Measurements from ENCODE around the gene PEPD. TPM values are rescaled to one million over a fixed set of nuclear protein-coding genes. Genes with fewer than 3 reads are reported as not detected.

PEPD gene
- total and polyA plus RNA-seq, 4 donors, result 37.3 to 211 (median 117) TPM

GRCh38 chr19:33426621-33427361 is 94.8 kb downstream of the PEPD start:
- Histone ChIP-seq H3K4me3 (ENCODE audit: low read depth in 1 of 3, low read length in 3 of 3) (no peak overlapping the region), H3K36me3 (ENCODE audit: control insufficient read depth in 4 of 4, insufficient read depth in 3 of 4, low read depth in 1 of 4, low read length in 3 of 4) (peaks cover 0 to 6% (median 1%) of the 10 kb centered on the region in 4 donors), H3K9ac (ENCODE audit: low read depth in 1 of 2, low read length in 2 of 2) (no peak overlapping the region), H3K27ac (ENCODE audit: low read depth in 1 of 2, low read length in 2 of 2) (no peak overlapping the region), H3K27me3 (ENCODE audit: control insufficient read depth in 4 of 4, insufficient read depth in 4 of 4, low read length in 3 of 4) (no peaks in the 10 kb centered on the region), H3K4me1 (ENCODE audit: control insufficient read depth in 4 of 4, insufficient read depth in 4 of 4, low read length in 3 of 4) (no peaks in the 10 kb centered on the region), H3K9me3 (ENCODE audit: control insufficient read depth in 4 of 4, low read length in 3 of 4) (no peaks in the 10 kb centered on the region)
- TF ChIP-seq ZBTB33 (IDR thresholded peaks at IDR 0.05) (no peak), HNF4A (conservative IDR thresholded peaks at IDR 0.05) (no peak)
- DNase-seq (ENCODE audit: low spot score), result no peak
- WGBS, result 92% methylated on average over 24 of the region's 24 CpGs

- no peaks in the 10 kb centered on the region for H3K4me1 ChIP-seq (ENCODE audit: control insufficient read depth in 4 of 4, insufficient read depth in 4 of 4, low read length in 3 of 4)
- H3K27ac ChIP-seq (ENCODE audit: low read depth in 1 of 2, low read length in 2 of 2), result no peak overlapping the region
Observed at GRCh38 chr19:33424181-33424580, 97.4 kb downstream of the PEPD start.

GRCh38 chr19:33422369-33423180 is 99.0 kb downstream of the PEPD start:
- TF ChIP-seq JUND (IDR thresholded peaks at IDR 0.05) (no peak), YY1 (IDR thresholded peaks at IDR 0.05) (no peak), FOXA2 (IDR thresholded peaks at IDR 0.05) (no peak), HNF4A (conservative IDR thresholded peaks at IDR 0.05) (no peak), FOXA1 (IDR thresholded peaks at IDR 0.05) (no peak), CTCF (IDR thresholded peaks at IDR 0.05; ENCODE audit: low read depth, low read length, missing input control) (no peak)
- H3K36me3 ChIP-seq (ENCODE audit: control insufficient read depth in 4 of 4, insufficient read depth in 3 of 4, low read depth in 1 of 4, low read length in 3 of 4), result peaks cover 0 to 9% (median 3%) of the 10 kb centered on the region in 4 donors
- DNase-seq (ENCODE audit: low spot score), result no peak
- no peaks in the 10 kb centered on the region for H3K4me1 ChIP-seq (ENCODE audit: control insufficient read depth in 4 of 4, insufficient read depth in 4 of 4, low read length in 3 of 4)
- no peaks in the 10 kb centered on the region for H3K27me3 ChIP-seq (ENCODE audit: control insufficient read depth in 4 of 4, insufficient read depth in 4 of 4, low read length in 3 of 4)
- H3K9me3 ChIP-seq (ENCODE audit: control insufficient read depth in 4 of 4, low read length in 3 of 4), result no peaks in the 10 kb centered on the region
- no peak overlapping the region for H3K27ac ChIP-seq (ENCODE audit: low read depth in 1 of 2, low read length in 2 of 2)
- no peak overlapping the region for H3K4me3 ChIP-seq (ENCODE audit: low read depth in 1 of 3, low read length in 3 of 3)
- no peak overlapping the region for H3K9ac ChIP-seq (ENCODE audit: low read depth in 1 of 2, low read length in 2 of 2)
- WGBS, result 97% methylated on average over 3 of the region's 3 CpGs

More at GRCh38 chr19:33424181-33424580, 97.4 kb downstream of the PEPD start:
- Histone ChIP-seq H3K9ac (ENCODE audit: low read depth in 1 of 2, low read length in 2 of 2) (no peak overlapping the region), H3K9me3 (ENCODE audit: control insufficient read depth in 4 of 4, low read length in 3 of 4) (no peaks in the 10 kb centered on the region), H3K36me3 (ENCODE audit: control insufficient read depth in 4 of 4, insufficient read depth in 3 of 4, low read depth in 1 of 4, low read length in 3 of 4) (peaks cover 0 to 6% (median 3%) of the 10 kb centered on the region in 4 donors), H3K27me3 (ENCODE audit: control insufficient read depth in 4 of 4, insufficient read depth in 4 of 4, low read length in 3 of 4) (no peaks in the 10 kb centered on the region), H3K4me3 (ENCODE audit: low read depth in 1 of 3, low read length in 3 of 3) (no peak overlapping the region)
- TF ChIP-seq NR2F2 (IDR thresholded peaks at IDR 0.05) (no peak), TAF1 (conservative IDR thresholded peaks at IDR 0.05) (no peak), MAX (IDR thresholded peaks at IDR 0.05) (no peak), JUND (IDR thresholded peaks at IDR 0.05) (no peak)
- 87% methylated on average over 8 of the region's 8 CpGs for WGBS
- no peak for DNase-seq (ENCODE audit: low spot score)

All from liver (tissue), 9 donors.